Glutamatergic neuron (in vitro differentiated cells): ENCODE measurements around the gene KIF2C. TPM values are rescaled to one million over a fixed set of nuclear protein-coding genes. Genes with fewer than 3 reads are reported as not detected.

Experiments used
- DNase-seq: peaks from one replicate; pipeline ENCODE4 v3.0.0; 2022
- H3K27ac Mint-ChIP-seq: one replicate; pipeline ENCODE4 v1.8.0; 2020; ENCODE audit warnings: mild to moderate bottlenecking, mixed read lengths, inconsistent platforms; ENCODE audit not compliant: unreplicated experiment
- H3K27me3 Mint-ChIP-seq: one replicate; pipeline ENCODE4 v1.8.0; 2020; ENCODE audit warnings: mild to moderate bottlenecking, moderate library complexity, mixed read lengths, inconsistent platforms; ENCODE audit not compliant: unreplicated experiment
- H3K36me3 Mint-ChIP-seq: one replicate; pipeline ENCODE4 v1.8.0; 2020; ENCODE audit warnings: mild to moderate bottlenecking, mixed read lengths, inconsistent platforms; ENCODE audit not compliant: unreplicated experiment
- H3K4me1 Mint-ChIP-seq: one replicate; pipeline ENCODE4 v1.8.0; 2020; ENCODE audit warnings: mild to moderate bottlenecking, low read depth, mixed read lengths, inconsistent platforms; ENCODE audit not compliant: unreplicated experiment
- H3K4me3 Mint-ChIP-seq: one replicate; pipeline ENCODE4 v1.8.0; 2020; ENCODE audit warnings: mild to moderate bottlenecking, mixed read lengths, inconsistent platforms; ENCODE audit not compliant: unreplicated experiment
- H3K9me3 Mint-ChIP-seq: one replicate; pipeline ENCODE4 v1.8.0; 2020; ENCODE audit warnings: mild to moderate bottlenecking, moderate library complexity, mixed read lengths, inconsistent platforms; ENCODE audit not compliant: unreplicated experiment
- CTCF ChIP-seq: fragments of 200-600 bp; sonication (generic); IDR thresholded peaks from one replicate; pipeline ENCODE4 v1.5.0; 2021; ENCODE audit not compliant: partially characterized antibody, unreplicated experiment
- total RNA-seq: library from RNA; stranded (reverse); fragmentation: NEBNext Ultra II Directional; extraction: Animal tissue kit (Norgen Biotek cat#: 25700); gene quantifications from one replicate; pipeline ENCODE4 v1.2.1, GENCODE V29; 2021; ENCODE audit not compliant: unreplicated experiment

The KIF2C gene
- total RNA-seq, 1 donor from 2014 or later = 8.6 TPM

GRCh38 chr1:44784094-44785028, 44.7 kb downstream of the KIF2C start:
- Mint-ChIP-seq H3K9me3 (peaks cover 7% of the 10 kb centered on the region), H3K4me3 (peak overlapping the region; percentile 79), H3K27me3 (peaks cover 5% of the 10 kb centered on the region), H3K27ac (no peak overlapping the region), H3K36me3 (no peaks in the 10 kb centered on the region), H3K4me1 (peaks cover 12% of the 10 kb centered on the region)
- TF ChIP-seq CTCF = no peak
- peak; percentile 59 for DNase-seq

DNA sequence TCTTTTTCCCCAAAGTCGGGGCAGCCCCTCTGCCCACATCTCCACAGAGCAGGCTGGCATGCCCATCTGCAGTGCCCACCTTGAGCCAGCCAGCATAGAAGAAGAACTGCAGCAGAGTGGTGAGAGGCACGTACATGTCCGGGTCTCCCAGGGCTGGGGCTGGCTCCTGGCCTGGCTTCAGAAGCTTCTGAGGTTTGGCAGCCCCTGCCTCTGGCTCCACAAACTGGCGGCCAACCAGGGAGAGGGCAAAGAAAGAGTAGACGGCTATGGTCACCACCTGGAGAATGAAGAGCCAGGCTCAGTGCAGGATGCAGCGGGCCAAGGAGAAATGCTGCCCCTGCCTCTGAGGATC, 45.4 kb downstream of the KIF2C start:
- TF ChIP-seq CTCF = no peak
- peak overlapping the region; percentile 65 for H3K4me3 Mint-ChIP-seq
- peaks cover 5% of the 10 kb centered on the region for H3K27me3 Mint-ChIP-seq
- no peaks in the 10 kb centered on the region for H3K36me3 Mint-ChIP-seq
- H3K4me1 Mint-ChIP-seq = peaks cover 12% of the 10 kb centered on the region
- H3K9me3 Mint-ChIP-seq = peaks cover 7% of the 10 kb centered on the region
- DNase-seq = no peak
- H3K27ac Mint-ChIP-seq = no peak overlapping the region

GRCh38 chr1:44785501-44786137, 46.0 kb downstream of the KIF2C start:
- H3K36me3 Mint-ChIP-seq = no peaks in the 10 kb centered on the region
- DNase-seq = no peak
- H3K27ac Mint-ChIP-seq = no peak overlapping the region
- no peak for TF ChIP-seq CTCF
- H3K9me3 Mint-ChIP-seq = peaks cover 7% of the 10 kb centered on the region
- peaks cover 12% of the 10 kb centered on the region for H3K4me1 Mint-ChIP-seq
- peaks cover 5% of the 10 kb centered on the region for H3K27me3 Mint-ChIP-seq
- H3K4me3 Mint-ChIP-seq = peak overlapping the region; percentile 65

DNA sequence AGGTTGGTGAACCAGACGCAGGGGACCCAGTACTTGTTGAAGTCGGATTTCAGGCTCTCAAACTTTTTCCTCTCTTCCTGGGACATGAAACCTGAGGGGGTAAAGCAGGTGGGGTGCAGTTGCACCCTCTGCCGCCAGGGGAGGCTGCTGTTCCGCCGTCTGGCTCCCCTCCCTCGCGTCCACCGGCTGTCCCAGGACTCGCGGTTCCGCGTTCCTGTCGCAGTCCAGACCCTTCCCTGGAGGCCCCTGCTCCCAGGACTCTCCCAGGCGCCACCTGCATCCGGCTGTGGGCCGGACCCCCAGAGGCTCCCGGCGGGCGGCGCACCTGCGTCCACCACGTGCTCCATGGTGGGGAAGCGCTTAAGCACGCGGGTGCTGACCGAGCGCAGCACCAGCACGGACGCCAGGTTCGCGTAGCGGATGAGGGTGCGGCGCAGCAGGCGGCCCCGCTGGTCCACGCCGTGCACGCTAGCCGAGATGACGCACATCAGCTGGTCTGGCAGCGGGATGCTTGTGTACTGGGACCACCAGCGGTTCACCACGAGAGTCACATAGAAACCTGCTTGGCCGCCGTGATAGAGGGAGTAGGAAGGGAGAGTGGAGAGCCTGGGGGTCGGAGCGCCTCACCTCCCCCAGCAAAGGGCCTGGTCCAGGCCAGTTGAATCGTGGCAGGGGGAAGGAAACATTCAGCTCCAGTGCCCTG, 46.7 kb downstream of the KIF2C start:
- peaks cover 7% of the 10 kb centered on the region for H3K9me3 Mint-ChIP-seq
- H3K4me1 Mint-ChIP-seq = peaks cover 12% of the 10 kb centered on the region
- peak; percentile 82 for DNase-seq
- H3K27ac Mint-ChIP-seq = no peak overlapping the region
- peak; percentile 100 for TF ChIP-seq CTCF
- H3K4me3 Mint-ChIP-seq = peak overlapping the region; percentile 65
- no peaks in the 10 kb centered on the region for H3K36me3 Mint-ChIP-seq
- H3K27me3 Mint-ChIP-seq = peaks cover 5% of the 10 kb centered on the region
